Astrocyte of the cerebellum (primary cell): ENCODE results near the gene EEIG2.
"Not testable (repeated sequence)": the region's sequence is repeated elsewhere in the genome, so short reads cannot be mapped to it uniquely, and the experiment has no call there.

Source experiments
- DNase-seq: peaks from one replicate; pipeline ENCODE4 v3.0.0-alpha.2; 2011; ENCODE audit warnings: low read depth
- H3K4me3 ChIP-seq: 2 replicates; pipeline ENCODE4 v1.5.1; 2011; ENCODE audit warnings: mild to moderate bottlenecking, low read depth, low read length, moderate library complexity
- CTCF ChIP-seq: IDR thresholded peaks from 2 replicates; pipeline ENCODE4 v1.5.1; 2012; ENCODE audit warnings: low read length, low read depth, moderate library complexity, mild to moderate bottlenecking; ENCODE audit errors: missing control alignments
- in situ Hi-C: cut with HindIII; loops from 2 replicates; pipeline ENCODE4 v1.10.0; 2017; ENCODE audit warnings: low sequenced_read_pairs

The EEIG2 gene

GRCh38 chr1:108534759-108535158 lies 25.1 kb upstream of the EEIG2 start:
- in situ Hi-C loops, result no loop called here
- DNase-seq, result no peak
- no peak for TF ChIP-seq CTCF
- no peak overlapping the region for H3K4me3 ChIP-seq

GRCh38 chr1:108535315-108535897 lies 24.5 kb upstream of the EEIG2 start:
- H3K4me3 ChIP-seq, DNase-seq, in situ Hi-C loops: not testable (repeated sequence)

GRCh38 chr1:108536021-108536420 lies 23.9 kb upstream of the EEIG2 start:
- DNase-seq, in situ Hi-C loops, H3K4me3 ChIP-seq: not testable (repeated sequence)

GRCh38 chr1:108536791-108537190 lies 23.1 kb upstream of the EEIG2 start:
- DNase-seq, in situ Hi-C loops, H3K4me3 ChIP-seq: not testable (repeated sequence)

GRCh38 chr1:108537976-108538375 lies 21.9 kb upstream of the EEIG2 start:
- no peak for DNase-seq
- no peak overlapping the region for H3K4me3 ChIP-seq
- TF ChIP-seq CTCF, result no peak
- in situ Hi-C loops, result no loop called here

- DNase-seq, result no peak
- no peak for TF ChIP-seq CTCF
- in situ Hi-C loops, result no loop called here
- H3K4me3 ChIP-seq, result no peak overlapping the region
Observed at GRCh38 chr1:108540977-108541376, 18.9 kb upstream of the EEIG2 start.

GRCh38 chr1:108541861-108542260 lies 18.0 kb upstream of the EEIG2 start:
- H3K4me3 ChIP-seq, result no peak overlapping the region
- no peak for TF ChIP-seq CTCF
- DNase-seq, result no peak
- in situ Hi-C loops, result no loop called here

GRCh38 chr1:108547493-108547892 lies 12.4 kb upstream of the EEIG2 start:
- H3K4me3 ChIP-seq, in situ Hi-C loops, DNase-seq: not testable (repeated sequence)

GRCh38 chr1:108551137-108551862 lies 8.6 kb upstream of the EEIG2 start:
- in situ Hi-C loops, result no loop called here
- no peak for DNase-seq
- TF ChIP-seq CTCF, result no peak
- H3K4me3 ChIP-seq, result no peak overlapping the region
